Measurements from ENCODE around the gene C10orf90. TPM values are rescaled to one million over a fixed set of nuclear protein-coding genes. Genes with fewer than 3 reads are reported as not detected.

C10orf90 gene
- total RNA-seq, 1 experiment from 2014 or later, result not detected

- Histone ChIP-seq H3T11ph (ENCODE audit: low read length) (no peak overlapping the region), H2BK12ac (ENCODE audit: insufficient read length, low read depth, low read length) (no peak overlapping the region), H3K4me1 (ENCODE audit: insufficient read depth, low read length) (no peaks in the 10 kb centered on the region), H3K23me2 (ENCODE audit: insufficient read length, low read depth, low read length, poor library complexity, severe bottlenecking) (no peaks in the 10 kb centered on the region), H4K91ac (ENCODE audit: insufficient read length, low read depth, low read length) (no peak overlapping the region), H2AK5ac (ENCODE audit: insufficient read length, low read length) (no peak overlapping the region), H3K79me2 (ENCODE audit: insufficient read depth, low read length) (no peaks in the 10 kb centered on the region), H2BK5ac (ENCODE audit: insufficient read length, low read length) (no peak overlapping the region), H2AFZ (ENCODE audit: low read length) (no peak overlapping the region), H3K4ac (ENCODE audit: low read depth, low read length) (no peak overlapping the region), H4K5ac (ENCODE audit: insufficient read length, low read depth, low read length) (no peak overlapping the region), H3K9ac (ENCODE audit: extremely low read depth, insufficient read length, low read length) (no peak overlapping the region), H3K9me3 (ENCODE audit: control insufficient read depth, low read depth, low read length) (no peaks in the 10 kb centered on the region), H3K27ac (ENCODE audit: insufficient read length, low read depth, low read length) (no peak overlapping the region), H3K79me1 (ENCODE audit: insufficient read depth, low read depth, low read length, poor library complexity, severe bottlenecking) (no peaks in the 10 kb centered on the region), H4K20me1 (ENCODE audit: control insufficient read depth, insufficient read depth, insufficient read length) (no peaks in the 10 kb centered on the region), H3K27me3 (ENCODE audit: insufficient read depth, low read length) (no peaks in the 10 kb centered on the region), H3K14ac (ENCODE audit: insufficient read depth, low read length) (no peak overlapping the region), H3K56ac (ENCODE audit: insufficient read length, low read depth, low read length) (no peak overlapping the region), H3K18ac (ENCODE audit: insufficient read length, low read depth, low read length) (no peak overlapping the region), H2BK15ac (ENCODE audit: low read depth, low read length) (no peak overlapping the region), H3K23ac (ENCODE audit: insufficient read length, low read depth, low read length) (no peak overlapping the region), H2BK120ac (ENCODE audit: low read depth, low read length, poor library complexity, severe bottlenecking) (no peak overlapping the region), H3K4me2 (ENCODE audit: insufficient read depth, insufficient read length, low read length) (no peak overlapping the region), H4K8ac (replicated peaks; ENCODE audit: insufficient read length, low read depth, low read length) (no peak overlapping the region), H2BK20ac (ENCODE audit: low read depth, low read length, poor library complexity, severe bottlenecking) (no peak overlapping the region)
- no CpG with 5 or more reads among the region's 3 CpGs for WGBS (ENCODE audit: extremely low coverage, insufficient read length, low lambda C conversion rate)
- H3K36me3 Mint-ChIP-seq (ENCODE audit: insufficient read depth in 1 of 3, low read depth in 3 of 3), result peaks cover 0 to 16% (median 0%) of the 10 kb centered on the region in 3 experiments; a peak in 4 of 7 replicates
- peaks cover 1 to 4% of the 10 kb centered on the region in 2 experiments; a peak in 2 of 4 replicates for H3K4me1 Mint-ChIP-seq
- no peak for TF ChIP-seq CTCF (conservative IDR thresholded peaks at IDR 0.05)
- no peak overlapping the region; a peak in 1 of 7 replicates for H3K27ac Mint-ChIP-seq
- H3K9me3 Mint-ChIP-seq, result peaks cover 14 to 15% of the 10 kb centered on the region in 2 experiments
- no peaks in the 10 kb centered on the region; the same call in 1 of the 2 replicates for H3K27me3 Mint-ChIP-seq (ENCODE audit: low read depth)
- no peak overlapping the region for H3K4me3 Mint-ChIP-seq
- DNase-seq, result no peak
Measured at GRCh38 chr10:126439942-126440341, 230.6 kb downstream of the C10orf90 start.

All from H9 (cell line).